MM.1S (cell line): ENCODE measurements around the gene CCDC102B.

Experiments used
- DNase-seq: peaks from one replicate; pipeline ENCODE4 v3.0.0-alpha.2; 2015
- H2AFZ ChIP-seq: fragments of 300-600 bp; sonication (generic); 2 replicates; pipeline ENCODE4 v1.6.0; 2016; ENCODE audit warnings: antibody characterized with exemption, low read length
- H3F3A ChIP-seq: fragments of 300-600 bp; sonication (generic); 2 replicates; pipeline ENCODE4 v1.6.1; 2016; ENCODE audit warnings: mild to moderate bottlenecking, antibody characterized with exemption, low read length, moderate library complexity, mixed read lengths; ENCODE audit not compliant: insufficient read depth
- H3K27ac ChIP-seq: fragments of 300-600 bp; sonication (generic); 2 replicates; pipeline ENCODE4 v1.5.1; 2016; ENCODE audit warnings: mild to moderate bottlenecking, low read length
- H3K27me3 ChIP-seq: fragments of 300-600 bp; sonication (generic); replicated peaks from 2 replicates; pipeline ENCODE4 v1.6.0; 2016; ENCODE audit warnings: low read length; ENCODE audit not compliant: insufficient read depth
- H3K36me3 ChIP-seq: fragments of 300-600 bp; sonication (generic); replicated peaks from 2 replicates; pipeline ENCODE4 v1.6.1; 2016; ENCODE audit warnings: mild to moderate bottlenecking, low read length, mixed read lengths; ENCODE audit not compliant: insufficient read depth
- H3K4me1 ChIP-seq: fragments of 300-600 bp; sonication (generic); 2 replicates; pipeline ENCODE4 v1.6.1; 2016; ENCODE audit warnings: low read length, mixed read lengths
- H3K4me2 ChIP-seq: fragments of 300-600 bp; sonication (generic); 2 replicates; pipeline ENCODE4 v1.6.0; 2016; ENCODE audit warnings: low read depth, low read length
- H3K4me3 ChIP-seq: fragments of 300-600 bp; sonication (generic); 2 replicates; pipeline ENCODE4 v1.5.1; 2016; ENCODE audit warnings: low read length, mixed read lengths
- H3K79me2 ChIP-seq: fragments of 300-600 bp; sonication (generic); 2 replicates; pipeline ENCODE4 v1.6.1; 2016; ENCODE audit warnings: mixed run types, low read length, mixed read lengths
- H3K9ac ChIP-seq: fragments of 300-600 bp; sonication (generic); 2 replicates; pipeline ENCODE4 v1.6.1; 2016; ENCODE audit warnings: low read length, mixed read lengths
- H3K9me2 ChIP-seq: fragments of 300-600 bp; sonication (generic); replicated peaks from 2 replicates; pipeline ENCODE4 v1.6.1; 2016; ENCODE audit warnings: mild to moderate bottlenecking, low read length, mixed read lengths; ENCODE audit not compliant: insufficient read depth
- H3K9me3 ChIP-seq: fragments of 300-600 bp; sonication (generic); replicated peaks from 2 replicates; pipeline ENCODE4 v1.6.1; 2016; ENCODE audit warnings: mild to moderate bottlenecking, low read length, mixed read lengths; ENCODE audit not compliant: insufficient read depth
- H4K20me1 ChIP-seq: fragments of 300-600 bp; sonication (generic); 2 replicates; pipeline ENCODE4 v1.6.1; 2016; ENCODE audit warnings: mild to moderate bottlenecking, low read length, moderate library complexity, mixed read lengths; ENCODE audit not compliant: insufficient read depth
- EZH2 ChIP-seq: fragments of 300-600 bp; sonication (generic); optimal IDR thresholded peaks from 2 replicates; pipeline ENCODE3; 2017; ENCODE audit warnings: low read depth, mild to moderate bottlenecking, antibody characterized with exemption, low read length, mixed read lengths
- EZH2phosphoT487 ChIP-seq: fragments of 300-600 bp; sonication (generic); IDR thresholded peaks from 2 replicates; pipeline ENCODE4 v1.6.1; 2018; ENCODE audit warnings: antibody characterized with exemption, low read length
- TF ChIP-seq, protein P1 (sequence below): fragments of 300-600 bp; sonication (generic); IDR thresholded peaks from 2 replicates; pipeline ENCODE4 v1.5.1; 2016; ENCODE audit warnings: antibody characterized with exemption, low read length, mixed read lengths

The CCDC102B gene

DNA sequence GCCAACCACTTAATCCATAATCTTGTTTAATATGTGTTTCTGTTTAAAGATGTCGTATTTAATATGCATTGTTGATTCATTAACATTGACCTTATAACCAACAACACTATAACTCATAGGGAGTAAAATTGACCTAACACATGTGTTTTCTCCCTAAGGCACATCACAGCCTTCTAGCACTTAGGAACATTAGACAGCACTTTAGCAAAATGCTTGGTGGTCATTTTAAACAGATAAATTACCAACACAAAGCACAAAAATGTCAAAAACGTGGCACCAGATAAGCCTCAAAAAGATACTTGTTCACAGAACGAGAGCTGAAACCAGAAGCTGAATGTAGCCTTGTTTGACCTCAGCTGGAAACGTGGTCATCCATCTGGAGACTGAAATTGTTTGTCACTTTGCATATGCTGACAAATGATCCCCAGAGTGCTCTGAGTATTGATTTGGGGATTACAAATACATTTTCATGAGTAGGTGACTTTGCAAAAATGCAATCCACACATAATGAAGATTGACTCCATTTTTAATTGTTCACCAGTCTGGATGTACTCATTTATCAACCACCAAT is 139.2 kb downstream of the CCDC102B start:
- TF ChIP-seq EZH2phosphoT487: no peak
- TF ChIP-seq, protein P1, sequence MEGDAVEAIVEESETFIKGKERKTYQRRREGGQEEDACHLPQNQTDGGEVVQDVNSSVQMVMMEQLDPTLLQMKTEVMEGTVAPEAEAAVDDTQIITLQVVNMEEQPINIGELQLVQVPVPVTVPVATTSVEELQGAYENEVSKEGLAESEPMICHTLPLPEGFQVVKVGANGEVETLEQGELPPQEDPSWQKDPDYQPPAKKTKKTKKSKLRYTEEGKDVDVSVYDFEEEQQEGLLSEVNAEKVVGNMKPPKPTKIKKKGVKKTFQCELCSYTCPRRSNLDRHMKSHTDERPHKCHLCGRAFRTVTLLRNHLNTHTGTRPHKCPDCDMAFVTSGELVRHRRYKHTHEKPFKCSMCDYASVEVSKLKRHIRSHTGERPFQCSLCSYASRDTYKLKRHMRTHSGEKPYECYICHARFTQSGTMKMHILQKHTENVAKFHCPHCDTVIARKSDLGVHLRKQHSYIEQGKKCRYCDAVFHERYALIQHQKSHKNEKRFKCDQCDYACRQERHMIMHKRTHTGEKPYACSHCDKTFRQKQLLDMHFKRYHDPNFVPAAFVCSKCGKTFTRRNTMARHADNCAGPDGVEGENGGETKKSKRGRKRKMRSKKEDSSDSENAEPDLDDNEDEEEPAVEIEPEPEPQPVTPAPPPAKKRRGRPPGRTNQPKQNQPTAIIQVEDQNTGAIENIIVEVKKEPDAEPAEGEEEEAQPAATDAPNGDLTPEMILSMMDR: no peak
- no peak for TF ChIP-seq EZH2
- no peaks in the 10 kb centered on the region for H3F3A ChIP-seq
- no peak overlapping the region for H2AFZ ChIP-seq
- no peaks in the 10 kb centered on the region for H3K9me3 ChIP-seq
- H3K9me2 ChIP-seq: no peaks in the 10 kb centered on the region
- no peaks in the 10 kb centered on the region for H3K4me1 ChIP-seq
- no peaks in the 10 kb centered on the region for H3K36me3 ChIP-seq
- H3K9ac ChIP-seq: no peak overlapping the region
- DNase-seq: no peak
- H3K4me2 ChIP-seq: no peak overlapping the region
- H3K79me2 ChIP-seq: no peaks in the 10 kb centered on the region
- H3K4me3 ChIP-seq: no peak overlapping the region
- no peaks in the 10 kb centered on the region for H3K27me3 ChIP-seq
- H3K27ac ChIP-seq: no peak overlapping the region
- no peaks in the 10 kb centered on the region for H4K20me1 ChIP-seq

DNA sequence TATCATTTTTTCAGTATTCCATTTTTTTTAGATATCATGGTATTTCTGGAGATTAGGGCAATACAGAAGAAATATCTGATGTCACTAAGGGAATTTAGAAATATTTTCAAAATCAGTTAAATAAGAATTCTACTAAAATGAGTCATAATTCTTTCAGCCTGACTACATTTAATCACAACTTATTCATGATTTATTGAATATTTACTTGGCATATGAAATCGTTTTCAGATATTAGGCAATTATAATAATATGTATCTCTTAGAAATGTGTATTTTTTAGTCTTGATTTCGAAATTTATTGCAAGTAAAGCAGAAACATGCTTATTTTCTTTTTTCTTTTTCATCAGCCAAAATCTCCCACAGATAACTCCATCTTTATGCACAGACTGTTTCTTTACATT is 142.2 kb downstream of the CCDC102B start:
- Histone ChIP-seq H3K4me2 (no peak overlapping the region), H4K20me1 (no peaks in the 10 kb centered on the region), H3K9me2 (no peaks in the 10 kb centered on the region), H3K9me3 (no peaks in the 10 kb centered on the region), H2AFZ (no peak overlapping the region), H3K4me1 (no peaks in the 10 kb centered on the region), H3K4me3 (no peak overlapping the region), H3K27me3 (no peaks in the 10 kb centered on the region), H3K36me3 (no peaks in the 10 kb centered on the region), H3K9ac (no peak overlapping the region), H3F3A (no peaks in the 10 kb centered on the region), H3K27ac (no peak overlapping the region), H3K79me2 (no peaks in the 10 kb centered on the region)
- TF ChIP-seq EZH2phosphoT487 (no peak), EZH2 (no peak)
- TF ChIP-seq, protein P1: no peak
- no peak for DNase-seq

DNA sequence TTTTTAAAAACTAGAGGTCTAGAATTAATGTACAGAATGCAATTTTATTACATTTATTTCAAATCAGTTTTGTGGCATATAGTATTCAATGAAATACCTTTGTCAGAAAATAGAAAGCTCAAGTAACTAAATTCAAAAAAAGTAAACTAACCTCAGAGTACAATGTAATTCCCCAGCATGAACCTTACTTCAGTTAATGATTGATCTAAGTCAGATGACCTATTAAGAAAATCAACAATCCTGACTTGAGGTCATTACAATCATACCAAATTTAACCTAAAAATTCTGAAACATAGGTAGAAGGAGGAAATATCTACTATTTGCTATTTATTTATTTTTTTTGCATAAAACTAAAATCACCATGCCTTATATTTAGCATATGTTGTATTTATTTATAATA is 142.9 kb downstream of the CCDC102B start:
- H3K4me2 ChIP-seq: no peak overlapping the region
- H3K4me3 ChIP-seq: no peak overlapping the region
- no peak overlapping the region for H2AFZ ChIP-seq
- no peak for DNase-seq
- H3K4me1 ChIP-seq: no peaks in the 10 kb centered on the region
- H3K27me3 ChIP-seq: no peaks in the 10 kb centered on the region
- TF ChIP-seq, protein P1: no peak
- TF ChIP-seq EZH2phosphoT487 (no peak), EZH2 (no peak)
- no peak overlapping the region for H3K27ac ChIP-seq
- no peaks in the 10 kb centered on the region for H3K9me2 ChIP-seq
- H3K36me3 ChIP-seq: no peaks in the 10 kb centered on the region
- H3K79me2 ChIP-seq: no peaks in the 10 kb centered on the region
- no peak overlapping the region for H3K9ac ChIP-seq
- no peaks in the 10 kb centered on the region for H3K9me3 ChIP-seq
- no peaks in the 10 kb centered on the region for H4K20me1 ChIP-seq
- H3F3A ChIP-seq: no peaks in the 10 kb centered on the region
